PC-3 (cell line): ENCODE data around the gene USP3. TPM values are rescaled to one million over a fixed set of nuclear protein-coding genes. Genes with fewer than 3 reads are reported as not detected.

Experiments used
- ATAC-seq: fragments of 200-7000 bp; cut with Tn5 transposase; 2 replicates; pipeline ENCODE4 v1.9.1; 2020; ENCODE audit warnings: mild to moderate bottlenecking, moderate library complexity
- BruUV-seq: library from RNA; stranded (reverse); fragments of 400-500 nt; replicated peaks from 2 replicates; lab custom pipeline; 2021; lab: Mats Ljungman, UMichigan
- CTCF ChIA-PET: fragments of 300-600 bp; sonication (Branson Sonifier 250); formaldehyde crosslinking; loops from one replicate; lab custom pipeline; 2022; ENCODE audit warnings: antibody characterized with exemption; lab: Charles Lee
- POLR2A ChIA-PET: fragments of 300-600 bp; sonication (Branson Sonifier 250); formaldehyde crosslinking; loops from one replicate; lab custom pipeline; 2022; ENCODE audit warnings: antibody characterized with exemption; ENCODE audit not compliant: unreplicated experiment; lab: Charles Lee
- DNase-seq: peaks from one replicate; pipeline ENCODE4 v3.0.0-alpha.2; 2015
- H2AFZ ChIP-seq: fragments of 300-600 bp; sonication (generic); 2 replicates; pipeline ENCODE4 v1.6.0; 2016; ENCODE audit warnings: antibody characterized with exemption, low read length
- H3F3A ChIP-seq: fragments of 300-600 bp; sonication (generic); one replicate; pipeline ENCODE4 v1.6.0; 2017; ENCODE audit warnings: antibody characterized with exemption, low read length, control low read depth, mild to moderate bottlenecking; ENCODE audit not compliant: unreplicated experiment
- H3K27ac ChIP-seq: fragments of 300-600 bp; sonication (generic); 2 replicates; pipeline ENCODE4 v1.5.1; 2016; ENCODE audit warnings: mild to moderate bottlenecking, low read length
- H3K27me3 ChIP-seq: fragments of 300-600 bp; sonication (generic); 2 replicates; pipeline ENCODE4 v1.6.1; 2016; ENCODE audit warnings: low read length, mixed read lengths
- H3K36me3 ChIP-seq: fragments of 300-600 bp; sonication (generic); 2 replicates; pipeline ENCODE4 v1.6.1; 2016; ENCODE audit warnings: low read depth, mixed run types, low read length, mixed read lengths
- H3K4me1 ChIP-seq: fragments of 300-600 bp; sonication (generic); 2 replicates; pipeline ENCODE4 v1.5.1; 2016; ENCODE audit warnings: low read length; ENCODE audit not compliant: insufficient read depth
- H3K4me2 ChIP-seq: fragments of 300-600 bp; sonication (generic); 2 replicates; pipeline ENCODE4 v1.6.0; 2016; ENCODE audit warnings: low read length
- H3K4me3 ChIP-seq: fragments of 300-600 bp; sonication (generic); 2 replicates; pipeline ENCODE4 v1.5.1; 2016; ENCODE audit warnings: mild to moderate bottlenecking, low read length, mixed read lengths
- H3K79me2 ChIP-seq: fragments of 300-600 bp; sonication (generic); 2 replicates; pipeline ENCODE4 v1.6.1; 2017; ENCODE audit warnings: low read length, mixed read lengths
- H3K9ac ChIP-seq: fragments of 300-600 bp; sonication (generic); 2 replicates; pipeline ENCODE4 v1.6.0; 2016; ENCODE audit warnings: mild to moderate bottlenecking, low read length
- H3K9me2 ChIP-seq: fragments of 300-600 bp; sonication (generic); replicated peaks from 2 replicates; pipeline ENCODE4 v1.6.1; 2016; ENCODE audit warnings: mixed run types, low read length, mixed read lengths
- H3K9me3 ChIP-seq: fragments of 300-600 bp; sonication (generic); 2 replicates; pipeline ENCODE4 v1.6.1; 2016; ENCODE audit warnings: low read length, mixed read lengths
- H4K20me1 ChIP-seq: fragments of 300-600 bp; sonication (generic); 2 replicates; pipeline ENCODE4 v1.6.1; 2016; ENCODE audit warnings: low read length, mixed read lengths
- EZH2 ChIP-seq: fragments of 300-600 bp; sonication (generic); IDR thresholded peaks from one replicate; pipeline ENCODE4 v1.6.1; 2017; ENCODE audit warnings: antibody characterized with exemption, mild to moderate bottlenecking, low read length; ENCODE audit not compliant: unreplicated experiment
- EZH2phosphoT487 ChIP-seq: fragments of 300-600 bp; sonication (generic); IDR thresholded peaks from 2 replicates; pipeline ENCODE4 v1.6.1; 2018; ENCODE audit warnings: mild to moderate bottlenecking, antibody characterized with exemption, low read length, borderline replicate concordance
- intact Hi-C: fragments of 100-400 bp; cut with micrococcal nuclease; formaldehyde crosslinking; loops from 2 replicates; pipeline ENCODE4 v1.9.0; 2023
- total RNA-seq: library from RNA; depleted of rRNA; stranded (reverse); fragments of >200 nt; gene quantifications from 2 replicates; pipeline ENCODE4 v1.2.3, GENCODE V29; 2014
- TF ChIP-seq, protein P1 (sequence below): fragments of 300-600 bp; sonication (generic); conservative IDR thresholded peaks from 2 replicates; pipeline ENCODE4 v1.5.1; 2017; ENCODE audit warnings: antibody characterized with exemption, low read depth, mild to moderate bottlenecking, low read length

The USP3 gene
- total RNA-seq, 1 experiment from 2014 or later = 26.9 TPM

DNA sequence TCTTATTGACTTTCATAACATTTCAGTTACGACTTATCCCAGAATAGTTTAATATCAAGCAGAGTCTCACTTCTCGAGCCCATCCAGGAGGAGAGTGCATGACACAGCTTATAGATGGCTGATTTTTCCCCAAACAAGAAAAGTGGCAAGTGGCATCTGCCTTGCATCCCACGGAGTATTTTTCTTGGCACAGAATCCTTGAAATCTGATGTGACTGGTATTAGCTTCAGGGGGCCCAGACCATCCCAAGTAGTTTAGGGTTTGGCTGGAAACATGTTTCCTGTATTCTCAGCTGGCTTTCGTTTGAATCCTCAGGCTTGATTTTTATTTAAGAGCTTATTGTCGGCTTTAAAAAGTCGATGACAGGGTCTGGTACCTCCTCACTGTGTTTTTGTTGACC lies 72.0 kb downstream of the USP3 start:
- Histone ChIP-seq H3K9me2 (no peaks in the 10 kb centered on the region), H3K79me2 (no peaks in the 10 kb centered on the region), H3K36me3 (peaks cover 18% of the 10 kb centered on the region; the same call in 1 of the 2 replicates), H2AFZ (no peak overlapping the region), H3K4me1 (no peaks in the 10 kb centered on the region), H3K4me3 (no peak overlapping the region), H3F3A (no peaks in the 10 kb centered on the region), H4K20me1 (no peaks in the 10 kb centered on the region), H3K27ac (no peak overlapping the region), H3K27me3 (no peaks in the 10 kb centered on the region), H3K4me2 (no peak overlapping the region), H3K9me3 (no peaks in the 10 kb centered on the region), H3K9ac (no peak overlapping the region)
- no peak for TF ChIP-seq EZH2phosphoT487
- TF ChIP-seq, protein P1, sequence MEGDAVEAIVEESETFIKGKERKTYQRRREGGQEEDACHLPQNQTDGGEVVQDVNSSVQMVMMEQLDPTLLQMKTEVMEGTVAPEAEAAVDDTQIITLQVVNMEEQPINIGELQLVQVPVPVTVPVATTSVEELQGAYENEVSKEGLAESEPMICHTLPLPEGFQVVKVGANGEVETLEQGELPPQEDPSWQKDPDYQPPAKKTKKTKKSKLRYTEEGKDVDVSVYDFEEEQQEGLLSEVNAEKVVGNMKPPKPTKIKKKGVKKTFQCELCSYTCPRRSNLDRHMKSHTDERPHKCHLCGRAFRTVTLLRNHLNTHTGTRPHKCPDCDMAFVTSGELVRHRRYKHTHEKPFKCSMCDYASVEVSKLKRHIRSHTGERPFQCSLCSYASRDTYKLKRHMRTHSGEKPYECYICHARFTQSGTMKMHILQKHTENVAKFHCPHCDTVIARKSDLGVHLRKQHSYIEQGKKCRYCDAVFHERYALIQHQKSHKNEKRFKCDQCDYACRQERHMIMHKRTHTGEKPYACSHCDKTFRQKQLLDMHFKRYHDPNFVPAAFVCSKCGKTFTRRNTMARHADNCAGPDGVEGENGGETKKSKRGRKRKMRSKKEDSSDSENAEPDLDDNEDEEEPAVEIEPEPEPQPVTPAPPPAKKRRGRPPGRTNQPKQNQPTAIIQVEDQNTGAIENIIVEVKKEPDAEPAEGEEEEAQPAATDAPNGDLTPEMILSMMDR = no peak
- TF ChIP-seq EZH2 = no peak
- no TSS peak for BruUV-seq
- no peak for ATAC-seq
- no peak for DNase-seq
- intact Hi-C loops = no loop called here
- POLR2A ChIA-PET = interaction anchor here (0.5 kb wide), 1 partner anchor 234 kb away, joined by 3 read pairs; no protein-coding TSS in a partner anchor
- CTCF ChIA-PET = no interaction called here

- Histone ChIP-seq H3K27ac (no peak overlapping the region), H3K4me3 (no peak overlapping the region), H3K27me3 (no peaks in the 10 kb centered on the region), H3K9me2 (no peaks in the 10 kb centered on the region), H4K20me1 (no peaks in the 10 kb centered on the region), H3K79me2 (no peaks in the 10 kb centered on the region), H2AFZ (no peak overlapping the region), H3K9me3 (no peaks in the 10 kb centered on the region), H3F3A (no peaks in the 10 kb centered on the region), H3K9ac (no peak overlapping the region), H3K36me3 (peaks cover 28% of the 10 kb centered on the region), H3K4me2 (no peak overlapping the region), H3K4me1 (peaks cover 10% of the 10 kb centered on the region)
- intact Hi-C loops = no loop called here
- no peak for ATAC-seq
- no TSS peak for BruUV-seq
- ChIA-PET CTCF (no interaction called here), POLR2A (no interaction called here)
- no peak for DNase-seq
- TF ChIP-seq EZH2phosphoT487 = no peak
- TF ChIP-seq, protein P1 = no peak
- TF ChIP-seq EZH2 = no peak
Observed at GRCh38 chr15:63582179-63582578, 77.8 kb downstream of the USP3 start.

DNA sequence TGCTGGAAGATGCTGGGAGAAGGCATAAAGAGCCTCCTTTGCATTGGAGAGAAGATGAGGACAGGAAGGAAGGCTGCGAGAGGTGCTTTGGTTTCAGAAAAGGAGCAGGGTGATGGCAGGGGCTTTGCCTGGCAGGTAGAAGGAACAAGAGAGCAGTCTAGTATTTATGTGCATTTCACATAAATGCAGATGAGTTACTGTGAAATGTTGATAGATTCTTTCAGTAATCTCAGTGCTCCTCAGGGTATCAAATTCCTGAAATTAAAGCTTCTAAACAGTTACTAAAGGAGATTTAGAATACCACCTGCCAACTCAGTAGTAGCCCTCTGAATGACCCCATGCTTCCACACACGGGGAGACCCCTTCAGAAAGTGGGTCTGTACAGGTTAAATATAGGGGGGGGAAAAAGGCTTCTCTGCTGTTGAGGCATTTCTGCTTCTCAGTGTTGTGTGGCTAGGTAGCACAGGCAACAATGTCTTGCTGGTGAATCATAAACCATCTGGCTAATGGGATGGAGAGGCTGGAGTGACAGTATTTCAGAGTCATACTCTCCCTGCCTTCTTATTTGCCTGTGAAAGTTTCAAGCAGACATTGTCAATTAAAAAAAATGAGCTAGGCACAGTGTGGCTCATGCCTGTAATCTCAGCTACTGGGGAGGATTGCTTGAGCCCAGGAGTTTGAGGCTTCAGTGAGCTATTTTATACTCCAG lies 78.5 kb downstream of the USP3 start:
- BruUV-seq = no TSS peak
- ATAC-seq (no peak), DNase-seq (peak; percentile 23)
- H3K79me2 ChIP-seq = no peaks in the 10 kb centered on the region
- intact Hi-C loops = no loop called here
- peaks cover 17% of the 10 kb centered on the region for H3K4me1 ChIP-seq
- no peaks in the 10 kb centered on the region for H3K27me3 ChIP-seq
- H3K9me3 ChIP-seq = no peaks in the 10 kb centered on the region
- ChIA-PET POLR2A (no interaction called here), CTCF (no interaction called here)
- no peak overlapping the region for H3K4me3 ChIP-seq
- no peak overlapping the region for H3K4me2 ChIP-seq
- H2AFZ ChIP-seq = no peak overlapping the region
- no peaks in the 10 kb centered on the region for H3F3A ChIP-seq
- H3K36me3 ChIP-seq = peaks cover 29% of the 10 kb centered on the region
- no peaks in the 10 kb centered on the region for H3K9me2 ChIP-seq
- H3K9ac ChIP-seq = no peak overlapping the region
- TF ChIP-seq EZH2 (no peak), EZH2phosphoT487 (no peak)
- TF ChIP-seq, protein P1 = no peak
- H3K27ac ChIP-seq = no peak overlapping the region
- no peaks in the 10 kb centered on the region for H4K20me1 ChIP-seq
